Cerebellar cortex (tissue), 1 donor: ENCODE results near the gene BCAS4.
"Not testable (repeated sequence)": the region's sequence is repeated elsewhere in the genome, so short reads cannot be mapped to it uniquely, and the experiment has no call there.

Experiments used
- DNase-seq: peaks from one replicate; pipeline ENCODE4 v3.0.0-alpha.2; 2015; ENCODE audit warnings: low spot score

BCAS4 gene

DNA sequence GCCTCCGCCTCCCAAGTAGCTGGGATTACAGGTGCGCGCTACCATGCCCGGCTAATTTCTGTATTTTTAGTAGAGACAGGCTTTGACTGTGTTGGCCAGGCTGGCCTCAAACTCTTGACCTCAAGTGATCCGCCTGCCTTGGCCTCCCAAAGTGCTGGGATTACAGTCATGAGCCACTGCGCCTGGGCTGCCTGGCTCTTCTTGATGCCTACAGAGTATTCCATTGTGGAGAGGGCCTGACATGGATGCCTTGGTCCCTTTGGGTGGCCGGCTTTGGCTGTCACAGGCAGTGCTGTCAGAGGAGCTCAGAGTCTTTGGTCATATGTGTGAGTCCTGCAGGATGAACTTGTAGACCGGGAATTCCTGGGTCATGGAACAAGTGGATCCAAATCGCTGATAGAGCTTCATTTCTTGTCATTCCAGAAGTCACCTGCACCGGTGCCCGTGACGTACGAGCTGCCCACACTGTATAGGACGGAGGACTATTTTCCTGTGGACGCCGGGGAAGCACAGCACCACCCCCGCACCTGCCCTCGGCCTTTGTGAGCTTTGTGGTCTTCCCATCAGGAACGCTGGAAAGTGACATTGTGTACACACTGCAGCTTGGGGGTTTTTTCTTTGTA, 81.3 kb downstream of the BCAS4 start:
- no peak for DNase-seq

DNA sequence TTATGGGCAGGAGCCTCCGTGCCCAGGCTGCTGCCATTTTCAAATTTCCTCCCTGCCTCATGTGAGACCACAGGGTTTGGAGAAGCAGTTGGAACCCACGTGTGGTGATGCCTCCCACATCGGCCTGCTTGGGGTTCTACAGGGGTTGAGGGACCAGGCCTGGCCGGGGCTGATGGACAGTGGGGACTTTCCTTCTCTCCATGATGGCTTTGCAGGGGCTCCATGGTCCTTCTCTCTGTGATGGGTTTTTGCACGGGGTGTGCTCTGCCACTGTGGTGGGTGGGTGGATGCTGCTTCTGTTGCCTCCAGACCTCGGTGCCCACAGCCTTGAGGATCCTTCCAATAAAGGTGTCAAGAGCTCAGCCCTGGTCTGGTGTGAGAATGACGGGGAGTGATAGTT, 82.0 kb downstream of the BCAS4 start:
- no peak for DNase-seq

DNA sequence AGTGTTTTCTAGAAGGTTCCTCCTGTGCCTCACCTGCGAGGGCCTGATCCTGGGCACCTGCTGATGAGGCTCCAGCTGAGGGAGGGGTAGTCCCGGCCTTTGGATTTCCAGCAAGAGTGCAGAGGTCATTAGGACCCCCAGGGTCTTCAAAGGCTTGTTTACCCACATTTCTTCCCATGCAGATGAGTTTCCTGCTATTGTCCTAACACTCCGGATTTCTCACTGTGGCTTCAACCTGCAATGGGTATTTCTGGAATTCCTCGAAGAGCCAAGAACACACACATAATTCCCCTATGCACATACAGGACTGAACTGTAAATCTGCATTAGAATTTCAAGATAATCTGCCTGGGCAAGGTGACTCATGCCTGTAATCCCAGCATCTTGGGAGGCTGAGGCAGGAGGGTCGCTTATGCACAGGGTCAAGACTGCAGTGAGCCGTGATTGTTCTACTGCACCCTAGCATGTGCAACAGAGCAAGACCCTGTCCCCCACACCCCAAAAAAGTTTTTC, 82.4 kb downstream of the BCAS4 start:
- no peak for DNase-seq

DNA sequence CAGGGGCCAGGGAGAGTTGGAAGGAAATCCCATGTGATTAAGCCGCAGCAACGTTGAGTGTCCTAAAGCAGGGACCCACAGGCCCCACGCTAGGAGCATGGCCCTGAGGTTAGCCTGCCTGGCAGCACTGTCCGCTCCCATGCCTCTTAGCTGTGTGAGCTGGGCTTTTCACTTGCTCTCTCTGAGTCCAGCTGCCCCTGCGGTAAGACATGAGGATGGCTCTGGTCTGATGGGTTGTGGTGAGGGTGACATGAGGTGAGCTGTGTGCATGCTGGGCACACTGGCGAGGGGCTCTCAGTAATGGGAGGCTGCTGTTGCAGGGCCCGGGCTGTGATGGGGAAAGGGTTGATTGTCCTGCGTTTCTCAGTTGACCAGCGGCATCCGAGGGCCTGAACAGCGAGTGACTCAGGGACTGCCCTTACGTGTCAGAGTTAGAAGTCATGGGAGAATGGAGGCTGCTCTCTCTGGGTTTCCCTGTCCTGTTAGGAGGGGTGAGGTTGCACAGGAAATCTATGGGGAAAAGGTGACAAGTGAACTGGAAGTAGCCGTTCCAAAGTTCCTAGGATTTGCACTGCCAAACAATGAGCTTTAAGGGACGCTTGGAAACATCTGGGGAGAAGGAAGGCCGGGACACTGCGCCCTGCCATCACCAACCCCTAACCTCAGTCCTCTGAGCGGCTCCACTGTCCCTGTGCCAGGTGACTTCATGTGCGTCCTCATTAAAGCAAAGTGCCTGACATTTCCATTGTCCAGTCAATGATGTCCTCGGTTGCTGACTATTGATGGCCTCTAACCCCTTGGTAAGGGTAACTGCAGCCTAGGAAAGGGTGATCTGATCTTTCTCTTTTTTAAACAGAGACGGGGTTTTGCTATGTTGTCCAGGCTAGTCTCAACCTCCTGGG, 85.0 kb downstream of the BCAS4 start:
- DNase-seq: no peak

DNA sequence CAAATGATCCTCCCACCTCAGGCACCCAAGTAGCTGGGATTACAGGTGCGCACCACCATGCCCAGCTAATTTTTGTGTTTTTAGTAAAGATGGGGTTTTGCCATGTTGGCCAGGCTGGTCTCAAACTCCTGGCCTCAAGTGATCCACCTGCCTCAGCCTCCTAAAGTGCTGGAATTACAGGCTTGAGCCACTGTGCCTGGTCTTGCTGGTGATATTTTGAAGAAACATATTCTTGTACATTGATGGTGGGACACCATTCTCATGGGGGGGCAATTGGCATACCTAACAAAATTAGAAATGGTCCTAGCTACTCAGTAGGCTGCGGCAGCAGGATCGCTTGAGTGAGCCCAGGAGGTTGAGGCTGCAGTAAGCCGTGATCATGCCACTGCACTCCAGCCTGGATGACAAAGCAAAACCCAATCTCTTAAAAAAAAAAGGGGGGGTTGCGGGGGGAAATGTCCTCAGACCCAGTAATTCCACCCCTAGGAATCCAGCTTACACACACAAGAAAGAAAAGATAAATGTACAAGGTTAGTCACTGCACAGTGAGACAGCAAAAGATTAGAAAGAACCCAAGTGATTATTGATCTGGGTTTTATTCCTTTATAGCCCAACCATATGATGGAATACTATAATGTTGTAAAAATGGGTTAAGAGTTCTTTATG, 87.0 kb downstream of the BCAS4 start:
- DNase-seq: not testable (repeated sequence)

DNA sequence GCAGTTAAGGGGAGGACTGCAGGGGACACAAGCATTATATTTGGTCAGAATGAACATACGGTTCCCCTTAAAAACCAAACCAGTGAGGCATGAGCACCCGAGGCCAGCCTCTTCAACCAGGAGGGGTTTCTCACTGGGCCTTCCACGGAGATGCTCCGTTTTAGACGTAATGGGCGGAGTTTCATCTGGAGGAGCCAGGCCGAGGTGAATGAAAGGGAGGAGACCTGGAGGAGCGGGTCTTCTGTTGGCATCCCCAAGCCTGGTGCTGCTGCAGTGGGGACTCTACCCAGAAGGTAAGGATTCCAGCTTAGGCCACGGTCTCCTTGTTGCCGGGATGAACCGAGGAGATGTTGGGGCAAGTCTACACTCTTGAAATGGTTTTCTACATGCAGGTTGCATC, 89.0 kb downstream of the BCAS4 start:
- DNase-seq: no peak

DNA sequence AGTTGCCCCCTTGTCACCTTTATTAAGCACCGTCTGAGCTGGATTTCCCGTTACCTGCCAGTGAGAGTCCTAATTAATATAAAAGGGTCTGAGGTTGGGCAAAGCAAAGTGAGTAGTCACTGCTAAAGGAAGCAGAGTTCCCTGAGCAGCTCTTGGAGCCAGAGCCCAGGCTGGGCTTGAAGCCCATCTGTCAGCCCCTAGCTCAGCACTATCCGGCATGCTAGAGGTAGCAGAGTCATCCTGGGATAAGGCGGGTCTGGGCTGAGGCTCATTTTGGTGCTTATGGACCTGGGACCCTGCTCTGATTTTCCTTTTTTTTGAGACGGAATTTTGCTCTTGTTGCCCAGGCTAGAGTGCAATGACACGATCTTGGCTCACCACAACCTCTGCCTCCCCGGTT, 90.2 kb downstream of the BCAS4 start:
- DNase-seq: no peak

DNA sequence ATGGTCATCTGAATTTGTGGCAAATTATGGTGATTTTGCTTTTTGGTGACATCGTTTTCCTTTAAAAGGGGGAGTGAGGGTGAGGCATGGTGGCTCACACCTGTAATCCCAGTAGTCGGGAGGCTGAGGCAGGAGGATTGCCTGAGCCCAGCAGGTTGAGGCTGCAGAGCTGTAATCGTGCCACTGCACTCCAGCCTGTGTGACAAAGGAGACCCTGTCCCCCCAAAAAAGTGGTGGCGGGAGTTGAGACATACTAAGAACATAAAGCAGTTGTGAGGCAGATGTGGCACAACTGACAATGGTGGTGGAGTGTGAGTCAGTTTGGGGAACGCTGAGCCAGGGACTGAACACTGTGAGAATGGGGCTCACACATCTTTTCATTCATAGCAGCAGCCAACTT, 90.9 kb downstream of the BCAS4 start:
- DNase-seq: no peak

DNA sequence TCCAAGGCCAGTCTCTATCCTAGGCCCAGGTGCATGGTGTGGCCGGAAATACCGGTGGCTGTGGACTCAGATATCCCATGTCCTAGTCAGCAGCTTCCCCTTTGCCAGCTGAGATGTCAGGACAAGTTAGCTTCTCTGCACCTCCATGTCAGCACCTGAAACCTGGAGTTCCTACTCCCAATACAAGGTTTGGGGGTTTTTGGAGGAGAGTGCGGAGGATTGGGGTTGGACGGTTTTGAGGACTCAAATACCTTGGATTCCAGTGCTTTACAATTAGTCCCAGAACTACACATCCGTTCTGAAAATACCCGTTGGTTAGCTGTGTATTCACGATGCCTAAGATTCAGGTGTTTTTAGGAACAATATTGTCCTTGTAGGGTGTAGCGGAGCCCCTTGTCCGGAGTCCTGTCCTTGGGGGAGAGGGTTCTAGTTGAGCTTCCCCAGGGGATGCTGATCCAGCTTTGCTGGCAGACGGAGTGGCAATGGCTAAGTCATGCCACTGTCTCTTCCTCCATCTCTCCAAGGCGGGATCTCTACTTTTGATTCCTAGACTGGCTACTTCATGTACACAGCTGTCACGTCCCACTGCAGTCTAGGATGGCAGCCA, 91.4 kb downstream of the BCAS4 start:
- no peak for DNase-seq

DNA sequence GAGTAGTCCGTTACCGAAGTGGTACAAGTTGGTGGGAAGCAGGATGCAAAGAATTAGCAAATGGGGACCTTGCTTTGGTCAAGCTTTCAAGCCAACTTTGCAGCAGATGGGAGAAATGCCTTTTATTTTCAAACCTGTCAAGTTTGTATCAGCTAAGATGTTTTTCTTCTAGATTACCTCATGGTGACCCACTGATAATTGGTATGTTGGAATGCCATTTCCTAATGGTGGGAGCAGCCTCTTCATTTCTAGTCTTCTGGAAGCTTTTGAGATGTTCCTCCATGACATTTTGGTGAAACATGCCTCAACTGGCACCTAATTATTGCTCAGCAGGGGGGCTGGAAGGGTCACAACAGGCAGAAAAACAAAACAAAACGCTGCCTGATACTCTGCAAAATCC, 92.7 kb downstream of the BCAS4 start:
- DNase-seq: no peak

DNA sequence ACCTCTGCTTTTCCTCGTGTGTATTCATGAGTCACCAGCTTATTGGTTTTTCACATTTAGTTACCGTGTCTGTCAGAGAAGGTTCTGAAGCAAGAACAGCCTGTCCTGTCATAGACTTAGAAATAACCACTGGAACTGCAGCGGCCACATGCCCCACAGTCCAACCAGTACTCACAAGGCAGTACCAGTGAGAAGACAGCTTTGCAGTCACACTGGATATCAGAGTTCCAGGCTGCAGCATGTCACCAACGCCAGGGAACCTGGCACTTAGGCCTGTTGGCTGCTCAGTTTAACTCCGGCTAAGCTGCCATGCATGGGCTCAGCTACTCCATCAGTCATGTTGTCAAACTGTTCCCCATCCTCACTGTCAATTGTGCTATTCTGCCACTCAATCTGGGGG, 96.3 kb downstream of the BCAS4 start:
- no peak for DNase-seq

DNA sequence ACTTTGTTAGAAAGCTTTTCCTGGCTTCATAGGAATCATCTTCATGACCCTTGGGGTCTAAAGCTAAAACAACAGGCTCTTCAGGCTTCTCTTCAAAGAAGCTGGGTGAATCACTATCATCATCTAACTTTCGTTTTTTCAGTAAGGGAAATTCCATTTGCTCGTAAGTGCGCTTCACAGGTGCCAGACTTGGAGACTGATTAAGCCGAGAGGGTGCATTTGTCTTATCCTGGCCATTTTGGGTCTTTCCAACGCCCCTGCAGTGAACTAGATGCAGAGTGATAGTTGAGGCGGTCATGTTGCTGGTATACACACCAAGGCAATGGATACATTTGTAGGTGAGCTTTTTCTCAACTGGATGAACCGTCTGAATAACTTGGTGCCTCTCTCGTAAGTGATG, 97.5 kb downstream of the BCAS4 start:
- no peak for DNase-seq

DNA sequence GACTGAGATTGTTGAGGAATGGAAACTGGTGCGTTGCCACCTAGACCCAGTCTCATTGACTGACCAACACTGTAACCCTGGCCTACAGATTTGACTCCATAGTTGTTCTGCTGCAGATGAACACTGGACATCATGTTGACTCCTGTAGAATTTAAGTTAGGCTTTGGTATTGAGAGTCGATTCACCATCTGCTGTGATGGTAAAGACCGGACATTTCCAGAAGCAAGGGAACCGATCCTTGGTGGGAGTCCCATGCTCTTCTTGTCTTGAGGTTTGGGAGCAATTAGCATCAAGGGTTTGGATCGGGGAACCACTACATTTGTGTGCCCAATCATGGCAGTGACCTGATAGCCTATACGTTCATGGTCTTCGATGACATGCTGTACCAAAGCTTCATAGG, 98.8 kb downstream of the BCAS4 start:
- no peak for DNase-seq

DNA sequence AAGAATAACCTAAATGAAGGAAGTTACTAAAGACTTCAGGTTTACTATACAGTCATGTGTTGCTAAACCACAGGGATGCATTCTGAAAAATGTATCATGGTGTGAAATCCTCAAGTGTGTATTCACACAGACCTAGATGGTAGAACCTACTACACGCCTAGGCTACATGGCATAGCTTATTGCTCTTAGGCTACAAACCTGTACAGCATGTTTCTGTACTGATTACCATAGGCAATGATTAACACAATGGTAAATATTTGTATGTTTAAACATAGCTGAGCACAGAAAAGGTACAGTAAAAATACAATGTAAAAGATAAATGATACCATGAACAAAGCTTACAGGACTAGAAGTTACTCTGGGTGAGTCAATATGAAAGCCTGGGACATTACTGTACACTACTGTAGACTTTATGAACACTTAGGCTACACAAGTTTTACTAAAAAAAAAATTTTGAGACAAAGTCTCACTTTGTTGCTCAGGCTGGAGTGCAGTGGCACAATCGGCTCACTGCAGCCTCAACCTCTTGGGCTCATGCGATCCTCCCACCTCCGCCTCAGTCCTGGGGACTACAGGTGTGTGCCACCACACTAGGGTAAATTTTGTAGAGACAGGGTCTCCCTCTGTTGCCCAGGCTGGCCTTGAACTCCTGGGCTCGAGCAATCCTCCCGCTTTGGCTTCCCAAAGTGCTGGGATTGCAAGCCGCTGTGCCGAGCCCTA, 100.4 kb downstream of the BCAS4 start:
- DNase-seq: no peak

DNA sequence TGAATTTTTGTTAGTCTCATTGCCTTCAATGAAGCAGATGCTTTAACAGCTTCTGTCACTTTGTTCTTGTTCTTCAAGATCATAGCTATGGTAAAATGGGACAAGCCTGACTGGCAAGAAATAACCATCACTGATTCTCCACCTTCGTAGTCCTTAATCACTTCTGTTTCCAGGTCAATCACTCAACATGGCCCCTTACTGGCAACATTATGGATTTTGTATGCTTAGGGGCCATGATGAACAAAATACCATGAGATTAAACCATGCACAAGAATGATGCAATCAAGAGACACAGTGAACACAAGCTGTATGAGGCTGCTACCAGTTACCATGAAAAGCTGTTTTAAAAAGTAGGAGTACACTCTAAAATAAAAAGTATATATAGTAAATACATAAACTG, 103.6 kb downstream of the BCAS4 start:
- no peak for DNase-seq

DNA sequence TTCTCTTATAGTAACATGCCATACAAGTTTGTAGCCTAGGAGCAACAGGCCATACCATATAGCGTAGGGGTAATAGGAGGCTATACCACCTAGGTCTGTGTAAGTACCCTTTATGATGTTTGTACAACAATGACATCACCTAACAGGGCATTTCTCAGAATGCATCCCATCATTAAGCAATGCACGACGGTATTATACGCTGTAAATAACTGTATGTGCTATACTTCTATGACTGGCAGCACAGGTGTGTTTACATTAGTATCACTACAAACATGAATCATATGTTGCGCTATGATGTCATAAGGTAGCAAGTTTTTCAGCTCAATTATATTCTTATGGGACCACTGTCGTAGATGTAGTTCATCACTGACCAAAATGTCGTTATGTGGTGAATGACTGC, 105.4 kb downstream of the BCAS4 start:
- no peak for DNase-seq

DNA sequence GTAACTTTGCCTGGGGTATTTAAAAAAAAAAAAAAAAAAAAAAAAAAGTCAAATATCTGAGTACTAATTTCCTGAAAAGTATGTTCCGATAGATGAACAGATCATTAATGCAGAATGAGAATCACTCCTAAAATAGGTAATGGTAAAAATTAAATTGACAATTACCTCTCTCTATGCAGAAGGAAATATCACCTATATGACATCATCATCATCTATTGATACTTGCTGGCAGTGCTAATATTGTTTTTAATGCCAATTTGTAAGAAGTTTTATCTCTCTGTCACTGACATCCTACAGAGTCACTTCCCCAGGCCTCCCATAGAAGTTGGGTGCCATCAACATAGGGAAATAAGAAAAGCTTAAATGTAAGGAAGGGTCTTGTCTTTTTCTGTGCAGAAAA, 106.4 kb downstream of the BCAS4 start:
- no peak for DNase-seq

DNA sequence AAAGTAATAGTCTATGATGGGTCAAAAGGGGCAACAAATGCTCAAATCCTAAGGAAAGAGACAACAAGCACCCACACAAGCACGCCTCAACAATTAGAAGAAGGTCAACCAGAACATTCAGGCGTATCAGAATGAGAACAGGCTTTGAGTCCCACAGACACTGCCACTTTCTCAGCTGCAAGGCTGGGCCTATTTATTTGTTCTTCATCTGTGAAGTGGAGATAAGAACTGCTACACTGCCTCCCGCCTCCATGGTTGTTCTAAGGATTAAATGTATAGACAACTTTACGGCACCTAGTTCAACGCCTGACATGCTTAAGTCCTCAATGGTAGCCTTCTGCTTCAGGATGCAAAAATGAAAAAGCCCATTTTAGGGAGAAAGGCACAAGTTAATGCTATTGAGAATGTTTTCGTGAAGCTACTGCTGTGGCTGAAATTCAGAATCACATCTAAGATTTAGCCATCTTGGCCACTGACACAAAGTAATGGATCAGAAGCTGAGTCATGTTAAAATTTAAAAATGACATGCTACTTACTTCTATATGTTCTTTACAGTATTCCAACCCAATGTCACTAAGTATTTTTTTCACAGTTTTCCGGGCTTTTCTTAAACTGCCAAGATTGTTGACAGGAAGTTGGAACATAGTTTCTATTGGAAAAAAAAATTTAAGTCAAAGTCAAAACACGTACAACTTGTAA, 108.6 kb downstream of the BCAS4 start:
- DNase-seq: no peak

DNA sequence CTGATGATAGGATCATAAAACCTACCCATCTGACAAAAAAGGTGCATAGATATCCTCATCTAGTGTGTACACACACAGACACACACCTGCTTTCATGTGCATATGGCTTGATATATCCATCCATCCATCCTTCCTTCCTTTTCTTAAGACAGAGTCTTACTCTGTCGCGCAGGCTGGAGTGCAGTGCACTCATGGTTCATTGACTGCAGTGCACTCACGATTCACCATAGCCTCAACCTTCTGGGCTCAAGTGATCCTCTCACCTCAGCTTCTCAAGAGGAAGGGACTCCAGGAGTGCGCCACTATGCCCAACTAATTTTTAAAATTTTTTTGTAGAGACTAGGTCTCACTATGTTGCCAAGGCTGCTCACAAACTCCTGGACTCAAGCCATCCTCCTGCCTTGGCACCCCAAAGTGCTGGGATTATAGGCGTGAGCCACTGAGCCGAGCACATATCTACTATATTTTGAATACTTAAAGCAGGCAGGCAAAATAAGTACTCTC, 109.3 kb downstream of the BCAS4 start:
- peak; percentile 32 for DNase-seq

DNA sequence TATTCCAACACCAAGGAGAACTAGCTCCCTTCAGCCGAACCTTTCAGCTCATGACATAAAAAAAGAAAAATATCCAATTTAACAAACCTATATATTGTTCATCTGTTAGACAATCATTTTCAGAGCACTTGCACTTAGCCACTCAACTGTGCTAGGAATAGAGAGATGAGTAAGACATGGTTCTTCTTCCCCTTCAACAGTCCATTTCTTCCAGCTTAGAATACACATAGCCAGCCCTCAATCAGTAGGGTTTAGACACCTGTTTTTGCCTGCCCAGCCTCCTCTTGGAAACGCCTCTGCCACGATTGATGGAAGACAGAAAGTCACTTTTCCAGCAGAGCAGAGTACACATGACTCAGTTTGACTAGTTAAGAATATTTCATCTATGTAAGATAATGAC, 114.6 kb downstream of the BCAS4 start:
- no peak for DNase-seq

DNA sequence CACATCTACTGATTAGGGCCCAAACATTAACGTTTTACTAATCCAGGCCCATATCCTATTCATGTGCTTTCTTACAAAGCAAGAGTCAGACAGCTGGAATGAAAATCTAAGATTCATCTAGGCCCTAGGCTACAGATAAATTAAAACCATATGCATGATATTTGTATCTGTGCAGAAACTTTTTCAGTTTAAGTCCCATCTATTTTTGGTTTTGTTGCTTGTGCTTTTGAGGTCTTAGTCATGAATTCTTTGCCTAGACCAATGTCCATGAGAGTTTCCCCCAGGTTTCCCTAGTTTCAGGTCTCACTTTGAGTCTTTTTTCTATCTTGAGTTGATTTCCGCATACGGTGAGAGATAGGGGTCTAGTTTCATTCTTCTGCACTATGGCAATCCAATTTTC, 116.2 kb downstream of the BCAS4 start:
- no peak for DNase-seq
